ENCODE measurements around the gene CARD11.

- TF ChIP-seq POLR2A (IDR thresholded peaks at IDR 0.05) (no peak), CTCF (IDR thresholded peaks at IDR 0.05) (no peak)
Observed at GRCh38 chr7:2912684-2913439, 130.8 kb downstream of the CARD11 start.

Measured in testis (tissue), 2 donors.